Keratinocyte (primary cell): Measurements from ENCODE around the gene TFPT.

Source experiments
- CTCF ChIP-seq, 3 experiments: IDR thresholded peaks in 1 of 3; conservative IDR thresholded peaks in 1 of 3; optimal IDR thresholded peaks in 1 of 3; 2 replicates in 2 of 3; 3 replicates in 1 of 3; pipeline versions ENCODE3 to v1.5.1; 2011; ENCODE audit warnings: low read length in 3 of 3, mild to moderate bottlenecking in 3 of 3, moderate library complexity in 2 of 3, control low read depth in 1 of 3, inconsistent platforms in 1 of 3; ENCODE audit not compliant: insufficient read depth in 2 of 3; ENCODE audit errors: extremely low read depth in 1 of 3
- EZH2 ChIP-seq: IDR thresholded peaks from one replicate; pipeline ENCODE4 v1.6.1; 2012; ENCODE audit warnings: inconsistent platforms, mild to moderate bottlenecking, low read length, moderate library complexity

- TF ChIP-seq EZH2 (no peak), CTCF (optimal IDR thresholded peaks at IDR 0.05 in 1 of 3, IDR thresholded peaks at IDR 0.05 in 1 of 3, conservative IDR thresholded peaks at IDR 0.05 in 1 of 3; ENCODE audit: extremely low read depth in 1 of 3, insufficient read depth in 2 of 3, low read length in 3 of 3) (no peak)
Observed at GRCh38 chr19:54073829-54074228, 41.6 kb downstream of the TFPT start.
